Measurements from ENCODE around the gene GNG3. TPM values are rescaled to one million over a fixed set of nuclear protein-coding genes. Genes with fewer than 3 reads are reported as not detected.
"Not testable (repeated sequence)": the region's sequence is repeated elsewhere in the genome, so short reads cannot be mapped to it uniquely, and the experiment has no call there.

Gene GNG3
- polyA plus RNA-seq (ENCODE audit: insufficient read length in 3 of 3) = 1 to 10 TPM; 1.4 to 2.6 (median 2.0) TPM
- long read RNA-seq, donor 1 = 0 reads
- long read RNA-seq, donor 2, partial matches to known transcripts = 0 of 1 reads
- long read RNA-seq, donor 2, other reads (novel, unspliced or antisense) = 0 of 1 reads
- long read RNA-seq, donor 3, partial matches to known transcripts = 0 of 3 reads
- long read RNA-seq, donor 3, other reads (novel, unspliced or antisense) = 0 of 3 reads
- long read RNA-seq, donor 4, partial matches to known transcripts = 0 of 2 reads
- long read RNA-seq, donor 4, other reads (novel, unspliced or antisense) = 0 of 2 reads
- long read RNA-seq, donor 5 = 0 reads
- long read RNA-seq, donor 6, partial matches to known transcripts = 0 of 2 reads
- long read RNA-seq, donor 6, other reads (novel, unspliced or antisense) = 0 of 2 reads
- long read RNA-seq, donor 7, partial matches to known transcripts = 0 of 1 reads
- long read RNA-seq, donor 7, other reads (novel, unspliced or antisense) = 0 of 1 reads
- long read RNA-seq, donor 8, transcript GNG3-201 (3 exons, 882 nt) = major isoform, 5 of 5 reads
- long read RNA-seq, donor 8, partial matches to known transcripts = 0 of 5 reads
- long read RNA-seq, donor 8, other reads (novel, unspliced or antisense) = 0 of 5 reads
- long read RNA-seq, donor 9, partial matches to known transcripts = 0 of 1 reads
- long read RNA-seq, donor 9, other reads (novel, unspliced or antisense) = 0 of 1 reads
- long read RNA-seq, donor 10 = 0 reads
- long read RNA-seq, donor 11 = 0 reads
- long read RNA-seq, donor 12 = 0 reads
- long read RNA-seq, donor 13 = 0 reads
- long read RNA-seq, donor 14, partial matches to known transcripts = 0 of 2 reads
- long read RNA-seq, donor 14, other reads (novel, unspliced or antisense) = 0 of 2 reads
- long read RNA-seq, donor 15, partial matches to known transcripts = 0 of 2 reads
- long read RNA-seq, donor 15, other reads (novel, unspliced or antisense) = 0 of 2 reads
- long read RNA-seq, donor 16, partial matches to known transcripts = 0 of 1 reads
- long read RNA-seq, donor 16, other reads (novel, unspliced or antisense) = 0 of 1 reads

- DNase-seq (ENCODE audit: extremely low read depth in 1 of 11, low read depth in 9 of 11, low spot score in 4 of 11) = peak in 9 of 11 donors; percentile 59 to 82 (median 76)
Observed at GRCh38 chr11:62707277-62707861, at the start of gene GNG3, which contains the start of gene BSCL2. GNG3 (plus strand) TSS chr11:62707676; CDS start chr11:62708296, 620 bp downstream. BSCL2 (minus strand) TSS chr11:62707424; CDS start chr11:62707195, 229 bp downstream.

GRCh38 chr11:62664405-62665074 is 42.9 kb upstream of the GNG3 start:
- peak in 4 of 11 donors; percentile 44 to 68 (median 57) for DNase-seq (ENCODE audit: extremely low read depth in 1 of 11, low read depth in 9 of 11, low spot score in 4 of 11)

- peak; percentile 86 to 95 (median 93) for DNase-seq (ENCODE audit: extremely low read depth in 1 of 11, low read depth in 9 of 11, low spot score in 4 of 11)
Observed at GRCh38 chr11:62665075-62665598, 42.3 kb upstream of the GNG3 start, which contains the start of the genes C11orf98 and CSKMT. C11orf98 (minus strand) TSS chr11:62665210; CDS start chr11:62665169, 41 bp downstream. CSKMT (plus strand) TSS chr11:62665312; CDS start chr11:62665880, 568 bp downstream.

- DNase-seq (ENCODE audit: extremely low read depth in 1 of 11, low read depth in 9 of 11, low spot score in 4 of 11) = peak in 2 of 11 donors; percentile 53 to 68
Observed at GRCh38 chr11:62665599-62666258, 41.7 kb upstream of the GNG3 start.

GRCh38 chr11:62666259-62666926 is 41.1 kb upstream of the GNG3 start:
- DNase-seq (ENCODE audit: extremely low read depth in 1 of 11, low read depth in 9 of 11, low spot score in 4 of 11) = no peak

- no peak for DNase-seq (ENCODE audit: extremely low read depth in 1 of 11, low read depth in 9 of 11, low spot score in 4 of 11)
Observed at GRCh38 chr11:62667460-62667859, 40.0 kb upstream of the GNG3 start.

GRCh38 chr11:62669420-62670161 is 37.9 kb upstream of the GNG3 start:
- DNase-seq (ENCODE audit: extremely low read depth in 1 of 11, low read depth in 9 of 11, low spot score in 4 of 11) = no peak

GRCh38 chr11:62671236-62671607 is 36.3 kb upstream of the GNG3 start:
- DNase-seq (ENCODE audit: extremely low read depth in 1 of 11, low read depth in 9 of 11, low spot score in 4 of 11) = no peak

GRCh38 chr11:62671608-62672389 is 35.7 kb upstream of the GNG3 start, which contains the start of the genes LBHD1 and UQCC3:
LBHD1 (minus strand) TSS chr11:62672267; CDS start chr11:62670031, 2,236 bp downstream.
UQCC3 (plus strand) TSS chr11:62671673; CDS start chr11:62671746, 73 bp downstream.
- DNase-seq (ENCODE audit: extremely low read depth in 1 of 11, low read depth in 9 of 11, low spot score in 4 of 11) = peak in 6 of 11 donors; percentile 76 to 84 (median 79)

- no peak for DNase-seq (ENCODE audit: extremely low read depth in 1 of 11, low read depth in 9 of 11, low spot score in 4 of 11)
Observed at GRCh38 chr11:62673196-62673525, 34.3 kb upstream of the GNG3 start.

- DNase-seq (ENCODE audit: extremely low read depth in 1 of 11, low read depth in 9 of 11, low spot score in 4 of 11) = not testable (repeated sequence)
Observed at GRCh38 chr11:62675415-62675814, 32.1 kb upstream of the GNG3 start.

- no peak for DNase-seq (ENCODE audit: extremely low read depth in 1 of 11, low read depth in 9 of 11, low spot score in 4 of 11)
Observed at GRCh38 chr11:62676698-62677097, 30.8 kb upstream of the GNG3 start.

- no peak for DNase-seq (ENCODE audit: extremely low read depth in 1 of 11, low read depth in 9 of 11, low spot score in 4 of 11)
Observed at GRCh38 chr11:62677156-62677555, 30.3 kb upstream of the GNG3 start.

GRCh38 chr11:62677714-62678113 is 29.8 kb upstream of the GNG3 start:
- DNase-seq (ENCODE audit: extremely low read depth in 1 of 11, low read depth in 9 of 11, low spot score in 4 of 11) = no peak

GRCh38 chr11:62678433-62678769 is 29.1 kb upstream of the GNG3 start:
- no peak for DNase-seq (ENCODE audit: extremely low read depth in 1 of 11, low read depth in 9 of 11, low spot score in 4 of 11)
